GM12874 (cell line): ENCODE measurements around the gene GBGT1.
A peak's percentile ranks its signal among the peaks of the same experiment; 100 is the strongest.

Experiments used
- CTCF ChIP-seq: IDR thresholded peaks from 2 replicates; pipeline ENCODE4 v1.5.1; 2011; ENCODE audit warnings: low read depth, mild to moderate bottlenecking, control low read depth, low read length, moderate library complexity; ENCODE audit not compliant: insufficient read depth

GBGT1 gene

GRCh38 chr9:133199648-133200321 lies 36.1 kb upstream of the GBGT1 start:
- no peak for TF ChIP-seq CTCF

- TF ChIP-seq CTCF = no peak
Measured at GRCh38 chr9:133195029-133195428, 31.3 kb upstream of the GBGT1 start.

GRCh38 chr9:133194597-133194996 lies 30.9 kb upstream of the GBGT1 start:
- TF ChIP-seq CTCF = no peak

GRCh38 chr9:133191989-133192388 lies 28.3 kb upstream of the GBGT1 start:
- TF ChIP-seq CTCF = no peak

- no peak for TF ChIP-seq CTCF
Measured at GRCh38 chr9:133189826-133190225, 26.1 kb upstream of the GBGT1 start.

GRCh38 chr9:133188843-133189180 lies 25.1 kb upstream of the GBGT1 start:
- no peak for TF ChIP-seq CTCF

- 0 out of 2 replicates have a peak, but pooled peaks have one; percentile 19 for TF ChIP-seq CTCF
Measured at GRCh38 chr9:133188006-133188842, 24.5 kb upstream of the GBGT1 start.
